Fibroblast of the aortic adventitia (primary cell): ENCODE results near the gene FRY. TPM values are rescaled to one million over a fixed set of nuclear protein-coding genes. Genes with fewer than 3 reads are reported as not detected.

Experiments
- DNase-seq: peaks from one replicate; pipeline ENCODE4 v3.0.0-alpha.2; 2010; ENCODE audit warnings: low read depth
- H3K4me3 ChIP-seq: 2 replicates; pipeline ENCODE4 v1.5.1; 2011; ENCODE audit warnings: low read depth, mild to moderate bottlenecking, control low read depth, low read length, moderate library complexity
- total RNA-seq: library from RNA; depleted of rRNA; stranded (reverse); fragments of >200 nt; gene quantifications from 2 replicates; pipeline ENCODE4 v1.2.3, GENCODE V29; 2012; ENCODE audit warnings: low replicate concordance
- TF ChIP-seq, protein P1 (sequence below): IDR thresholded peaks from 2 replicates; pipeline ENCODE4 v1.5.1; 2011; ENCODE audit warnings: mild to moderate bottlenecking, low read length, control low read depth, inconsistent platforms; ENCODE audit not compliant: insufficient read depth

Gene FRY
- total RNA-seq, 1 donor, result 4.3 TPM

DNA sequence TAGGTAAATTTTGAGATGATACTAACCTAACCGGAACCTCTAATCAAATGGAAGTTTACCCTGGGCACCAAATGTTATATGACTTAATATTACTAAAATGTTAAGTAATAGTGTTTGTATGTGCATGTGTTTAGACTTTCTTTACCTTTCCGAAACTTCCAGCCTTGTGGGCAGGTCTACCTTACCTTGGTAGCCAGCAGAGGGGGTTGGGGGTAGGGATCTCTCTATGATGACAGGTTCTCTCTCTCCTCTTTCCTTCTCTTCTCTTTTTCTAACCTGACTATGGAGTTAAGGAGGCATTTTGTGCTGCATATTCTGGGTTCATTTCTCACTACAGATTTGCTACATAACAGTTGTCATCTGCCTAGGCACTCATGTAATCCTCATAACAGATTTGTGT is 6.8 kb upstream of the FRY start:
- DNase-seq, result no peak
- TF ChIP-seq, protein P1, sequence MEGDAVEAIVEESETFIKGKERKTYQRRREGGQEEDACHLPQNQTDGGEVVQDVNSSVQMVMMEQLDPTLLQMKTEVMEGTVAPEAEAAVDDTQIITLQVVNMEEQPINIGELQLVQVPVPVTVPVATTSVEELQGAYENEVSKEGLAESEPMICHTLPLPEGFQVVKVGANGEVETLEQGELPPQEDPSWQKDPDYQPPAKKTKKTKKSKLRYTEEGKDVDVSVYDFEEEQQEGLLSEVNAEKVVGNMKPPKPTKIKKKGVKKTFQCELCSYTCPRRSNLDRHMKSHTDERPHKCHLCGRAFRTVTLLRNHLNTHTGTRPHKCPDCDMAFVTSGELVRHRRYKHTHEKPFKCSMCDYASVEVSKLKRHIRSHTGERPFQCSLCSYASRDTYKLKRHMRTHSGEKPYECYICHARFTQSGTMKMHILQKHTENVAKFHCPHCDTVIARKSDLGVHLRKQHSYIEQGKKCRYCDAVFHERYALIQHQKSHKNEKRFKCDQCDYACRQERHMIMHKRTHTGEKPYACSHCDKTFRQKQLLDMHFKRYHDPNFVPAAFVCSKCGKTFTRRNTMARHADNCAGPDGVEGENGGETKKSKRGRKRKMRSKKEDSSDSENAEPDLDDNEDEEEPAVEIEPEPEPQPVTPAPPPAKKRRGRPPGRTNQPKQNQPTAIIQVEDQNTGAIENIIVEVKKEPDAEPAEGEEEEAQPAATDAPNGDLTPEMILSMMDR, result no peak
- no peak overlapping the region for H3K4me3 ChIP-seq

DNA sequence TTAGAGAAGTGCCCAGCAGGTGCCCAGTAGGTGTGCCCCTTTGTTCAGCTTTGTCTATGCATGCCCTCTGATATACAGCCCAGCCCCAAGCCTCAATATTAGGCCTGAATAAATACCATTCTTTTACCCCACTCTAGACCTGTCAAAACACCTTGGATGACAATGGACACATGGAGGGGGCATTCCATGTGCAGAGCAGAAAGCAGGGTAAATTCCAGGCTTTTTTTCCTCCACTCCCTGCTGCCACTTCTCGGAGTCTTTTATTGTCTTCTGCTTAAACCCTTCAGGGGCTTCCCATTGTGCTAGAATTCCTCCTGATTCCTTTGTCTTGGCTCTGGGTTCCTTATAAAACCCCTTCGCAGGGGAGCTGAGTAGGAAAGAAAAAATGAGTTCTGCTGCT is 5.8 kb upstream of the FRY start:
- TF ChIP-seq, protein P1, result no peak
- H3K4me3 ChIP-seq, result no peak overlapping the region
- no peak for DNase-seq

DNA sequence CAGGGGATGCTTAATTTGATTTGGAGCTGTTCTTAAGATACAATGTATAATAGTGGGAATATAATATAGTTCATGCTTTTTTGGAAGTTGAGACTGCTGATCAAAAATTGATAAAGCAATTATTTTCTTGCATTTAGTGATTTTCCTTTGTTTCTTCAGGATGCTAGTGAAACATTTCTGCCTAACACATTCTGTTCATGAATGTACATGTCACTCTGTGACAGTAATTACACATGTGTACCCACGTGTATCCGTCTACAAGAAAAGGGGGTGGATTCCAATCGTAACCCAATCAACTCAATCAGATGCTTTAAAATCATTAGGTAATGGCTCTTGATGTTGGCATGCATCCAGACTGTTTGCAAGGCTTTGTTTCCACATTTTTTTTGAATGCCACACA is 5.0 kb upstream of the FRY start:
- H3K4me3 ChIP-seq, result no peak overlapping the region
- no peak for DNase-seq
- TF ChIP-seq, protein P1, result no peak

- DNase-seq, result no peak
- TF ChIP-seq, protein P1, result no peak
- no peak overlapping the region for H3K4me3 ChIP-seq
These were observed 2.9 kb upstream of the FRY start for GRCh38 chr13:32028711-32029110.

GRCh38 chr13:32029684-32030083 is 1.9 kb upstream of the FRY start:
- TF ChIP-seq, protein P1, result no peak
- DNase-seq, result no peak
- no peak overlapping the region for H3K4me3 ChIP-seq

GRCh38 chr13:32031815-32032370 is 319 bp downstream of the FRY start:
- no peak for DNase-seq
- TF ChIP-seq, protein P1, result no peak
- peak overlapping the region; percentile 76 for H3K4me3 ChIP-seq

GRCh38 chr13:32032759-32033158 is 1.2 kb downstream of the FRY start:
- no peak overlapping the region for H3K4me3 ChIP-seq
- TF ChIP-seq, protein P1, result no peak
- DNase-seq, result no peak
